Measurements from ENCODE around the gene PHF20. TPM values are rescaled to one million over a fixed set of nuclear protein-coding genes. Genes with fewer than 3 reads are reported as not detected.
A peak's percentile ranks its signal among the peaks of the same experiment; 100 is the strongest.

PHF20 gene
- total and polyA plus RNA-seq, 2 of the 13 experiments (the other 11 are each of a cell fraction or from before 2014, with no cell fraction given): 22.8 to 34.1 TPM

DNA sequence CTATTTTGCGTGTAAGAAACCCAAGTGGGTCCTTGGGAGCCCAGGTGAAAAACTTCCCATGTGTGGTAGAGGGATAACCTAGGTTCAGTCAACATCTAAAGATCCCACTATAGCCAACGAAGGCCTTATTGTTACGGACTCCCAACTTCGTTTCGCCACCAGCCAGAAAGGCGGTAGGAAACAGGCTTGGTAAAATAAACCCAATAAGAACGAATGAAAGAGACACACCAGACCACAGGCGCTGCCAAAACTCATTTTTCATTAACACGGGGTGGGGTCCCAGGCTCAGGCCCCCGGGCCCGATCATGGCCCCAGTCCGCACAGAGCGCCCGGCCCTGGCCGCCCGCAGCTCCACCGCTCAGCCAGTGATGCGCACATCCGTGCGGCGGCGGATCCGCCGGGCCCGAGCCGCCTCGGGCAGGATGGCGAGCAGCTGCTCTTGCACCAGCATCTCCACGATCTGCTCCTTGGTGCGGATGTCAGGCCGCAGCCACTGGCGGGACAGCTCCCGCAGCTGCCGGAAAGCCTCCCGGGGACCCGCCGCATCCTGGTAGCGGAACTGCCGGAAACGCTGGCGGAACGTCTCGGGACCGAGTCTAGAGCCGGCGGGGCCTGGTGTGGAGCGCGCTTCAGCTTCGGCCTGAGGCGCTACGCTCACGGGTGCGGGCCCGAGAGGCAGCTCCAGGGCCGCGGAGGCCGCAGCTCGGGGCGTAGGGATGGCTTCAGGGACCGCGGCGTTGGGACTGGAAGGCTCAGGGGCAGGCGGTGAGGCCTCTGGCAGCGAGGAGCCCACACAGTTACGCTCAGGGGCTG lies 181.8 kb downstream of the PHF20 start (continued):
- no peak for TF ChIP-seq ZNF337 (CRISPR knock-in tag; IDR thresholded peaks at IDR 0.05; ENCODE audit: borderline replicate concordance, low read depth)
- peak; percentile 68; the same call in 1 of the 2 replicates for TF ChIP-seq ZNF598 (CRISPR knock-in tag; IDR thresholded peaks at IDR 0.05; ENCODE audit: borderline replicate concordance)
- TF ChIP-seq TBX3 (IDR thresholded peaks at IDR 0.05; ENCODE audit: borderline replicate concordance): 0 out of 2 replicates have a peak, but pooled peaks have one; percentile 8
- peak; percentile 65; the same call in 1 of the 2 replicates for TF ChIP-seq ZNF441 (CRISPR knock-in tag; IDR thresholded peaks at IDR 0.05; ENCODE audit: borderline replicate concordance)
- TF ChIP-seq SMAD9 (CRISPR knock-in tag; IDR thresholded peaks at IDR 0.05): no peak
- TF ChIP-seq ZNF607 (CRISPR knock-in tag; IDR thresholded peaks at IDR 0.05; ENCODE audit: borderline replicate concordance): no peak; the same call in 1 of the 2 replicates
- no peak for TF ChIP-seq KAT2B (IDR thresholded peaks at IDR 0.05; ENCODE audit: borderline replicate concordance, low read depth, low read length)
- 0 out of 2 replicates have a peak, but pooled peaks have one; percentile 9 for TF ChIP-seq RFX3 (CRISPR knock-in tag; IDR thresholded peaks at IDR 0.05)
- no peak; the same call in 1 of the 2 replicates for TF ChIP-seq ZNF770 (CRISPR knock-in tag; IDR thresholded peaks at IDR 0.05)
- peak; percentile 69 for TF ChIP-seq CBFB (CRISPR knock-in tag; IDR thresholded peaks at IDR 0.05)
- peak; percentile 18 for TF ChIP-seq AGO1 (IDR thresholded peaks at IDR 0.05; ENCODE audit: low read depth, low read length, poor library complexity, severe bottlenecking)
- TF ChIP-seq, protein P1, sequence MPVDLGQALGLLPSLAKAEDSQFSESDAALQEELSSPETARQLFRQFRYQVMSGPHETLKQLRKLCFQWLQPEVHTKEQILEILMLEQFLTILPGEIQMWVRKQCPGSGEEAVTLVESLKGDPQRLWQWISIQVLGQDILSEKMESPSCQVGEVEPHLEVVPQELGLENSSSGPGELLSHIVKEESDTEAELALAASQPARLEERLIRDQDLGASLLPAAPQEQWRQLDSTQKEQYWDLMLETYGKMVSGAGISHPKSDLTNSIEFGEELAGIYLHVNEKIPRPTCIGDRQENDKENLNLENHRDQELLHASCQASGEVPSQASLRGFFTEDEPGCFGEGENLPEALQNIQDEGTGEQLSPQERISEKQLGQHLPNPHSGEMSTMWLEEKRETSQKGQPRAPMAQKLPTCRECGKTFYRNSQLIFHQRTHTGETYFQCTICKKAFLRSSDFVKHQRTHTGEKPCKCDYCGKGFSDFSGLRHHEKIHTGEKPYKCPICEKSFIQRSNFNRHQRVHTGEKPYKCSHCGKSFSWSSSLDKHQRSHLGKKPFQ (CRISPR knock-in tag; IDR thresholded peaks at IDR 0.05; ENCODE audit: insufficient replicate concordance): no peak
- TF ChIP-seq CAMTA2 (CRISPR knock-in tag; IDR thresholded peaks at IDR 0.05; ENCODE audit: borderline replicate concordance): no peak
- no peak for TF ChIP-seq SPEN (CRISPR knock-in tag; IDR thresholded peaks at IDR 0.05; ENCODE audit: low read depth)
- no peak for TF ChIP-seq HNRNPH1 (optimal IDR thresholded peaks at IDR 0.05; ENCODE audit: low read depth, low read length)
- no peak for TF ChIP-seq PAF1 (CRISPR knock-in tag; IDR thresholded peaks at IDR 0.05)
- 0 out of 2 replicates have a peak, but pooled peaks have one; percentile 61 for TF ChIP-seq ZBTB8A (CRISPR knock-in tag; IDR thresholded peaks at IDR 0.05; ENCODE audit: borderline replicate concordance, low read depth)
- TF ChIP-seq ZMYM2 (CRISPR knock-in tag; IDR thresholded peaks at IDR 0.05): 0 out of 2 replicates have a peak, but pooled peaks have one; percentile 11
- no peak for TF ChIP-seq SUZ12 (IDR thresholded peaks at IDR 0.05; ENCODE audit: low read depth, low read length)
- TF ChIP-seq ZNF329 (CRISPR knock-in tag; IDR thresholded peaks at IDR 0.05; ENCODE audit: low read depth): peak; percentile 65; the same call in 1 of the 2 replicates
- no peak for TF ChIP-seq KDM1A (CRISPR knock-in tag; IDR thresholded peaks at IDR 0.05)
- no peak for TF ChIP-seq FOXC1 (CRISPR knock-in tag; IDR thresholded peaks at IDR 0.05; ENCODE audit: borderline replicate concordance)
- no peak; the same call in 1 of the 2 replicates for TF ChIP-seq GZF1 (CRISPR knock-in tag; IDR thresholded peaks at IDR 0.05)
- peak; percentile 46; the same call in 1 of the 2 replicates for TF ChIP-seq GTF3A (CRISPR knock-in tag; conservative IDR thresholded peaks at IDR 0.05)
- no peak for TF ChIP-seq TCF12 (IDR thresholded peaks at IDR 0.05)
- TF ChIP-seq TCF12 (CRISPR knock-in tag; IDR thresholded peaks at IDR 0.05): no peak
- no peak for TF ChIP-seq YY1 (IDR thresholded peaks at IDR 0.05; ENCODE audit: insufficient read depth, insufficient replicate concordance, low read depth, low read length)
